ENCODE measurements around the gene PTDSS2. TPM values are rescaled to one million over a fixed set of nuclear protein-coding genes. Genes with fewer than 3 reads are reported as not detected.

Gene PTDSS2
- total RNA-seq, 1 donor from 2014 or later, result 26.3 TPM

- Histone ChIP-seq H3K4me3 (ENCODE audit: low read depth, low read length) (peak overlapping the region; percentile 25), H3K27me3 (ENCODE audit: control insufficient read depth, insufficient read depth, low read length) (no peaks in the 10 kb centered on the region), H3K36me3 (ENCODE audit: control insufficient read depth, insufficient read depth, low read length) (no peaks in the 10 kb centered on the region)
- FAIRE-seq (no peak), DNase-seq (ENCODE audit: low read depth) (peak; percentile 46)
- TF ChIP-seq CTCF (IDR thresholded peaks at IDR 0.05; ENCODE audit: insufficient read depth, low read length, severe bottlenecking), result peak; percentile 27
Measured at GRCh38 chr11:469684-470560, 19.8 kb downstream of the PTDSS2 start.

GRCh38 chr11:471468-472145 is 21.5 kb downstream of the PTDSS2 start:
- Histone ChIP-seq H3K4me3 (ENCODE audit: low read depth, low read length) (no peak overlapping the region), H3K36me3 (ENCODE audit: control insufficient read depth, insufficient read depth, low read length) (no peaks in the 10 kb centered on the region), H3K27me3 (ENCODE audit: control insufficient read depth, insufficient read depth, low read length) (no peaks in the 10 kb centered on the region)
- DNase-seq (ENCODE audit: low read depth), result no peak
- FAIRE-seq, result no peak
- TF ChIP-seq CTCF (IDR thresholded peaks at IDR 0.05; ENCODE audit: insufficient read depth, low read length, severe bottlenecking), result no peak

GRCh38 chr11:472272-472671 is 22.2 kb downstream of the PTDSS2 start:
- H3K27me3 ChIP-seq (ENCODE audit: control insufficient read depth, insufficient read depth, low read length), result no peaks in the 10 kb centered on the region
- no peak for FAIRE-seq
- DNase-seq (ENCODE audit: low read depth), result no peak
- TF ChIP-seq CTCF (IDR thresholded peaks at IDR 0.05; ENCODE audit: insufficient read depth, low read length, severe bottlenecking), result no peak
- H3K4me3 ChIP-seq (ENCODE audit: low read depth, low read length), result no peak overlapping the region
- no peaks in the 10 kb centered on the region for H3K36me3 ChIP-seq (ENCODE audit: control insufficient read depth, insufficient read depth, low read length)

GRCh38 chr11:472816-473215 is 22.7 kb downstream of the PTDSS2 start:
- DNase-seq (ENCODE audit: low read depth), result no peak
- Histone ChIP-seq H3K4me3 (ENCODE audit: low read depth, low read length) (no peak overlapping the region), H3K36me3 (ENCODE audit: control insufficient read depth, insufficient read depth, low read length) (no peaks in the 10 kb centered on the region), H3K27me3 (ENCODE audit: control insufficient read depth, insufficient read depth, low read length) (no peaks in the 10 kb centered on the region)
- no peak for TF ChIP-seq CTCF (IDR thresholded peaks at IDR 0.05; ENCODE audit: insufficient read depth, low read length, severe bottlenecking)
- no peak for FAIRE-seq

- no peak overlapping the region for H3K4me3 ChIP-seq (ENCODE audit: low read depth, low read length)
- DNase-seq (ENCODE audit: low read depth) (no peak), FAIRE-seq (no peak)
- no peaks in the 10 kb centered on the region for H3K36me3 ChIP-seq (ENCODE audit: control insufficient read depth, insufficient read depth, low read length)
- no peaks in the 10 kb centered on the region for H3K27me3 ChIP-seq (ENCODE audit: control insufficient read depth, insufficient read depth, low read length)
- no peak for TF ChIP-seq CTCF (IDR thresholded peaks at IDR 0.05; ENCODE audit: insufficient read depth, low read length, severe bottlenecking)
Measured at GRCh38 chr11:473415-473814, 23.3 kb downstream of the PTDSS2 start.

All from bronchial epithelial cell (primary cell).